ENCODE measurements around the gene RPS21. TPM values are rescaled to one million over a fixed set of nuclear protein-coding genes. Genes with fewer than 3 reads are reported as not detected.

The RPS21 gene
- total RNA-seq, 4 donors from 2014 or later: 1,371 to 3,195 (median 1,826) TPM

DNA sequence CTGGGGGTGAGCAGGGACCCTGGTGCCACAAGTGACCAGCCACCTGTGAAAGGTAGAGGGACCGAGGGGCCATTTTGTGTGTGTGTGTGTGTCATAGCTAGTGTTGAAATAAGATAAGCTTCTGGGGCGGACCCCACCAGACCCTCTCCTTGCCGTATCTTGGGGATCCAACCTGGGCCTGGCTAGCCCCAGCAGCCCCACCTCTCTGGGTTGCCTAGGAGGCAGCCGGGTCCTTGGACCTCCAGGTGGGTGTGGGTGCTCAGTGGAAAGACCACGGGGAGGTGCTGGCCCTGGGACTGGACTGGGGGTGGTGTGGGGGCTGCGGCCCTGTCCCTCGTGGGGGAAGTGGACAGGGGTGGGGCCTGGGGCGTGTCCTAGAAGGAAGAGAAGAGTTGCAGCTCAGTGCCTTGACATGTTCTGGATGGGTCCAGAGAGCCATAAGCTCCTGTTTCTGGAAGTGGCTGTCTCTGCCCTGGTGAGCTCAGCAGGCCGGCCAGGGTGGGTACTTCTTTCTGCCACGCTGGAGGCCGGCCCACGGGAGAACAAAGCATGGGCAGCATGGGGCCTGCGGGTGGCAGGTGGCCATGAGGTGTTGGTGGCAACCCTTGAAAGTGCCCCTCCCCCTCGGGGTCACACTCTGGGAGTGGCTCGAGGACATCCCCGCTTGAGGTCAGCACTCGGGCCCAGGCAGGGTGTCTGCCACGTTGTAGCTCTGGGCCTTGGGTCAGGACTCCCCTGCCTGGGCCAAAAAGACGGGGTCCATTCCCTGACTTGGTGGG, 32.0 kb downstream of the RPS21 start:
- H3K4me1 ChIP-seq: no peaks in the 10 kb centered on the region
- no peaks in the 10 kb centered on the region for H3K9me3 ChIP-seq
- H3K4me3 ChIP-seq: no peak overlapping the region
- no peaks in the 10 kb centered on the region for H3K36me3 ChIP-seq
- no peak overlapping the region for H3K27ac ChIP-seq
- TF ChIP-seq EP300 (IDR thresholded peaks at IDR 0.05) (no peak), POLR2A (IDR thresholded peaks at IDR 0.05) (no peak)
- H3K27me3 ChIP-seq: peaks cover 0 to 36% of the 10 kb centered on the region in 2 donors
- DNase-seq (ENCODE audit: low spot score in 2 of 2): no peak
- WGBS, 2 donors: 76 to 85% methylated on average over 9 to 19 of the region's 19 CpGs

DNA sequence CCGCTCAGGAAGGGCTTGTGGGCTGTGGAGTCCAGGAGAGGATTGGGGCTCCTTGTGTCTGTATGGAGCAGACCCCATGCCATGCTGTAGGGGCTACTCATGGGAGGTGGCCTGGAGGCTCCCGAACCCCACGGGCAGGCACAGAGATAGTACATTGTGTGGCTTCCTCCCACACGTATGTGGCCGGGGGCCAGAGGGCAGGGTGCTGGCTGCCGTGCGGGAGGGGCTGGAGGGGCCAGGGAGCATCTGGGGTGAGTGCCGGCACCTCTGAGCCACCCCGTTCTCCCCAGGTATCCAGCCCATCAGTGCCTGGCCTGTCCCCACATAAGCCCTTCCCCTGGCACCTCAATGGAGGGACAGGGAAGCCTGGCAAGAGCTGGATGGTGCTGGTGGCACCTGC, 32.9 kb downstream of the RPS21 start:
- WGBS, 2 donors: 65 to 84% methylated on average over 2 to 9 of the region's 9 CpGs
- peaks cover 0 to 44% of the 10 kb centered on the region in 2 donors for H3K27me3 ChIP-seq
- TF ChIP-seq POLR2A (IDR thresholded peaks at IDR 0.05) (no peak), EP300 (IDR thresholded peaks at IDR 0.05) (no peak)
- TF ChIP-seq, protein P1, sequence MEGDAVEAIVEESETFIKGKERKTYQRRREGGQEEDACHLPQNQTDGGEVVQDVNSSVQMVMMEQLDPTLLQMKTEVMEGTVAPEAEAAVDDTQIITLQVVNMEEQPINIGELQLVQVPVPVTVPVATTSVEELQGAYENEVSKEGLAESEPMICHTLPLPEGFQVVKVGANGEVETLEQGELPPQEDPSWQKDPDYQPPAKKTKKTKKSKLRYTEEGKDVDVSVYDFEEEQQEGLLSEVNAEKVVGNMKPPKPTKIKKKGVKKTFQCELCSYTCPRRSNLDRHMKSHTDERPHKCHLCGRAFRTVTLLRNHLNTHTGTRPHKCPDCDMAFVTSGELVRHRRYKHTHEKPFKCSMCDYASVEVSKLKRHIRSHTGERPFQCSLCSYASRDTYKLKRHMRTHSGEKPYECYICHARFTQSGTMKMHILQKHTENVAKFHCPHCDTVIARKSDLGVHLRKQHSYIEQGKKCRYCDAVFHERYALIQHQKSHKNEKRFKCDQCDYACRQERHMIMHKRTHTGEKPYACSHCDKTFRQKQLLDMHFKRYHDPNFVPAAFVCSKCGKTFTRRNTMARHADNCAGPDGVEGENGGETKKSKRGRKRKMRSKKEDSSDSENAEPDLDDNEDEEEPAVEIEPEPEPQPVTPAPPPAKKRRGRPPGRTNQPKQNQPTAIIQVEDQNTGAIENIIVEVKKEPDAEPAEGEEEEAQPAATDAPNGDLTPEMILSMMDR (IDR thresholded peaks at IDR 0.05): no peak

DNA sequence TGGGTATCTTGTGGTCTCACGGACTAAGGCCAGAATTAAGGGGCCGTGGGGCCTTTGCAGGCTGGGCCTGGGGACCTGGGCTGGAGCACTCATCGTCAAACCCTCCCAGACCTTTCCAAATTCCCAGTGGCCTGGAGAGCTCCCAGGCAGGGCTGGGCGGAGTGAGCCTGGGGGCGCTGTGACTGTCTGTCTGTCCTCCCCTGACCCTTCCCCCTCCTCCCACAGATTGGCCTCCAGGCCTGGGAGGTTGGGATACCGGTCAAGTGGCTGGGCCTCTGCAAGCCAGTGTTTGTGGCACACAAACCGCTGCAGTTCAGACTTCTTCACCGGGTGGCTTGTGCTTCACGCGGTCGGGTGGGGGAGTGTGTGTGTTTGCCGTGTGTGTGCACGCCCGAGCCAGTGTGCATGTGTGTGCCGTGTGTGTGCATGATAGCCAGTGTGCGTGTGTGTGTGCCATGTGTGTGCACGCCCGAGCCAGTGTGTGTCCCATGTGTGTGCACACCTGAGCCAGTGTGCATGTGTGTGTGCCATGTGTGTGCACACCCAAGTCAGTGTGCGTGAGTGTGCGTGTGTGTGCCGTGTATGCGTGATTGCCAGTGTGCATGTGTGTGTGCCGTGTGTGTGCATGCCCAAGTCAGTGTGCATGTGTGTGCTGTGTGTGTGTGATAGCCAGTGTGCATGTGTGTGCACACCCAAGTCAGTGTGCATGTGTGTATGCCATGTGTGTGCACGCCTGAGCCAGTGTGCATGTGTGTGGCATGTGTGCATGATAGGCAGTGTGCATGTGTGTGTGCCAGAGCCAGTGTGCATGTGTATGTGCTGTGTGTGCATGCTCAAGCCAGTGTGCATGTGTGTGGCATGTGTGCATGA, 34.2 kb downstream of the RPS21 start:
- WGBS, 2 donors: 88 to 89% methylated on average over 15 to 23 of the region's 24 CpGs
- no peaks in the 10 kb centered on the region for H3K9me3 ChIP-seq
- H3K27me3 ChIP-seq: peaks cover 0 to 47% of the 10 kb centered on the region in 2 donors
- no peak overlapping the region for H3K27ac ChIP-seq
- TF ChIP-seq EP300 (IDR thresholded peaks at IDR 0.05) (no peak), POLR2A (IDR thresholded peaks at IDR 0.05) (no peak)
- TF ChIP-seq, protein P1 (IDR thresholded peaks at IDR 0.05): no peak
- no peaks in the 10 kb centered on the region for H3K4me1 ChIP-seq
- H3K4me3 ChIP-seq: no peak overlapping the region
- H3K36me3 ChIP-seq: no peaks in the 10 kb centered on the region
- no peak for DNase-seq (ENCODE audit: low spot score in 2 of 2)

More for the DNA sequence above, 32.9 kb downstream of the RPS21 start:
- no peaks in the 10 kb centered on the region for H3K9me3 ChIP-seq
- H3K4me1 ChIP-seq: no peaks in the 10 kb centered on the region
- H3K4me3 ChIP-seq: no peak overlapping the region
- DNase-seq (ENCODE audit: low spot score in 2 of 2): no peak
- no peak overlapping the region for H3K27ac ChIP-seq
- H3K36me3 ChIP-seq: no peaks in the 10 kb centered on the region

DNA sequence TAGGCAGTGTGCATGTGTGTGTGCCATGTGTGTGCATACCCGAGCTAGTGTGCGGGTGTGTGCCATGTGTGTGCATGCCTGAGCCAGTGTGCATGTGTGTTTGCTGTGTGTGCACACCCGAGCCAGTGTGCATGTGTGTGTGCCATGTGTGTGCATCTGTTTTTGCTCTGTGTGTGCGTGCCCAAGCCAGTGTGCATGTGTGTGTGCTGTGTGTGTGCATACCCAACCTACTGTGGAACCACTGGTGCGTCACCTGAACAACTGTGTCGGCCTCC, 34.8 kb downstream of the RPS21 start:
- no peaks in the 10 kb centered on the region for H3K4me1 ChIP-seq
- H3K4me3 ChIP-seq: no peak overlapping the region
- H3K27me3 ChIP-seq: peaks cover 0 to 47% of the 10 kb centered on the region in 2 donors
- no peaks in the 10 kb centered on the region for H3K36me3 ChIP-seq
- H3K9me3 ChIP-seq: no peaks in the 10 kb centered on the region
- no peak overlapping the region for H3K27ac ChIP-seq
- TF ChIP-seq POLR2A (IDR thresholded peaks at IDR 0.05) (no peak), EP300 (IDR thresholded peaks at IDR 0.05) (no peak)
- TF ChIP-seq, protein P1 (IDR thresholded peaks at IDR 0.05): no peak
- no peak for DNase-seq (ENCODE audit: low spot score in 2 of 2)
- 96 to 100% methylated on average over 5 to 6 of the region's 6 CpGs for WGBS, 2 donors

DNA sequence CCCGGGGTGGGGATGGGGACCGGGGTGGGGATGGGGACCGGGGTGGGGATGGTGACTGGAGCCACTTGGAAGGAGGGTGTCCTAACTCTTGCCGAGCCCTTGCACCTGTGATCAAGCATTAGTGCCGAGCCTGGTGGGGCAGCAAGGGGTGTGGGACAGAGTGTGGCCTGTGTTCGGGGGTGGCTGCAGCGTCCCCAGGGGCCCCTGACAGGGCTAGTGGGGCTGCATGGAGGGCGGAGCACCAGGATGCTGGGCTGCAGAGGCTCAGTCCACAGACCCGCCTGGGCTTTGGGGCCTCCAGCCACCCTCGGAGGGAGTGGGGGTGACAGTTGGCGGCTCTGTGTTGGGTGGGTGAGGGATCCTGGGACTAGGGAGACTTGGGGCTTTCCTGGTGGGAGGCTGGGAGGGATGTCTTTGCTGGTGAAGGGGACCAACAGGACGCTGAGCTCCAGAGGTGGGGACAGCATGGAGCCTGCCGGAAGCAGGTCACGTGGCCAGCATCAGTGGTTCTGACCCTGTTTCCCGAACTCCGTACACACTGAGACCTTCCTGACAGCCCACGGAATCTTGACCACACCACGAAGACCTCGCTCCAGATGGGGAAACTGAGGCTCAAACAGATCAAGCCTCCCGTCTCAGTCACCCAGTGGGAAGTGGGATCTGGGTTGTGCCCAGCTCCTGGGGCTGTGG, 35.9 kb downstream of the RPS21 start:
- H3K36me3 ChIP-seq: no peaks in the 10 kb centered on the region
- 82 to 87% methylated on average over 13 to 19 of the region's 20 CpGs for WGBS, 2 donors
- no peak overlapping the region for H3K4me3 ChIP-seq
- no peak for TF ChIP-seq EP300 (IDR thresholded peaks at IDR 0.05)
- no peak for TF ChIP-seq POLR2A (IDR thresholded peaks at IDR 0.05)
- TF ChIP-seq, protein P1 (IDR thresholded peaks at IDR 0.05): no peak
- H3K27ac ChIP-seq: no peak overlapping the region
- no peak for DNase-seq (ENCODE audit: low spot score in 2 of 2)
- H3K27me3 ChIP-seq: peaks cover 0 to 54% of the 10 kb centered on the region in 2 donors
- no peaks in the 10 kb centered on the region for H3K9me3 ChIP-seq
- H3K4me1 ChIP-seq: no peaks in the 10 kb centered on the region
